H9 (cell line): Measurements from ENCODE around the gene RCC1. TPM values are rescaled to one million over a fixed set of nuclear protein-coding genes. Genes with fewer than 3 reads are reported as not detected.

Experiments
- DNase-seq: peaks from one replicate; pipeline ENCODE4 v3.0.0-alpha.2; 2017
- H2AFZ ChIP-seq: one replicate; pipeline ENCODE4 v1.6.1; 2013; ENCODE audit warnings: mild to moderate bottlenecking, low read length, control low read depth, moderate library complexity
- H2AK5ac ChIP-seq: 2 replicates; pipeline ENCODE4 v1.6.1; 2013; ENCODE audit warnings: low read length, control low read depth, mixed read lengths; ENCODE audit not compliant: insufficient read length
- H2BK120ac ChIP-seq: one replicate; pipeline ENCODE4 v1.6.1; 2013; ENCODE audit warnings: low read depth, mild to moderate bottlenecking, low read length, control low read depth, inconsistent platforms; ENCODE audit not compliant: poor library complexity, severe bottlenecking
- H2BK12ac ChIP-seq: 2 replicates; pipeline ENCODE4 v1.6.1; 2013; ENCODE audit warnings: low read length, control low read depth, mixed read lengths, low read depth; ENCODE audit not compliant: insufficient read length
- H2BK15ac ChIP-seq: 2 replicates; pipeline ENCODE4 v1.6.1; 2013; ENCODE audit warnings: low read depth, low read length, control low read depth
- H2BK20ac ChIP-seq: one replicate; pipeline ENCODE4 v1.6.1; 2013; ENCODE audit warnings: low read depth, mild to moderate bottlenecking, low read length, control low read depth, inconsistent platforms; ENCODE audit not compliant: poor library complexity, severe bottlenecking
- H2BK5ac ChIP-seq: 2 replicates; pipeline ENCODE4 v1.6.1; 2013; ENCODE audit warnings: low read length, control low read depth, mixed read lengths; ENCODE audit not compliant: insufficient read length
- H3K14ac ChIP-seq: 2 replicates; pipeline ENCODE4 v1.6.1; 2013; ENCODE audit warnings: low read length, control low read depth; ENCODE audit not compliant: insufficient read depth
- H3K18ac ChIP-seq: 2 replicates; pipeline ENCODE4 v1.6.1; 2013; ENCODE audit warnings: low read depth, mild to moderate bottlenecking, mixed read lengths, low read length, control low read depth; ENCODE audit not compliant: insufficient read length
- H3K23ac ChIP-seq: 2 replicates; pipeline ENCODE4 v1.6.1; 2013; ENCODE audit warnings: low read length, control low read depth, mixed read lengths, low read depth; ENCODE audit not compliant: insufficient read length
- H3K23me2 ChIP-seq: 2 replicates; pipeline ENCODE4 v1.6.1; 2013; ENCODE audit warnings: low read depth, mild to moderate bottlenecking, mixed read lengths, low read length, control low read depth; ENCODE audit not compliant: insufficient read length, poor library complexity, severe bottlenecking
- H3K27ac ChIP-seq: 2 replicates; pipeline ENCODE4 v1.5.1; 2013; ENCODE audit warnings: low read length, control low read depth, mixed read lengths, low read depth; ENCODE audit not compliant: insufficient read length
- H3K27me3 ChIP-seq: 2 replicates; pipeline ENCODE4 v1.6.1; 2013; ENCODE audit warnings: low read length, control low read depth, inconsistent platforms; ENCODE audit not compliant: insufficient read depth
- H3K4ac ChIP-seq: 2 replicates; pipeline ENCODE4 v1.6.1; 2013; ENCODE audit warnings: low read depth, mild to moderate bottlenecking, control low read depth, inconsistent platforms, low read length, moderate library complexity
- H3K4me1 ChIP-seq: 2 replicates; pipeline ENCODE4 v1.6.1; 2013; ENCODE audit warnings: low read length, control low read depth, inconsistent platforms; ENCODE audit not compliant: insufficient read depth
- H3K4me2 ChIP-seq: 2 replicates; pipeline ENCODE4 v1.6.1; 2013; ENCODE audit warnings: low read length, control low read depth, mixed read lengths; ENCODE audit not compliant: insufficient read length, insufficient read depth
- H3K56ac ChIP-seq: 2 replicates; pipeline ENCODE4 v1.6.1; 2013; ENCODE audit warnings: low read depth, mild to moderate bottlenecking, mixed read lengths, low read length, control low read depth; ENCODE audit not compliant: insufficient read length
- H3K79me1 ChIP-seq: 2 replicates; pipeline ENCODE4 v1.6.1; 2013; ENCODE audit warnings: low read depth, mild to moderate bottlenecking, moderate library complexity, low read length, control low read depth, inconsistent platforms; ENCODE audit not compliant: insufficient read depth, poor library complexity, severe bottlenecking
- H3K79me2 ChIP-seq: 2 replicates; pipeline ENCODE4 v1.6.1; 2013; ENCODE audit warnings: low read length, control low read depth, inconsistent platforms; ENCODE audit not compliant: insufficient read depth
- H3K9ac ChIP-seq: 2 replicates; pipeline ENCODE4 v1.6.1; 2013; ENCODE audit warnings: low read length, control low read depth, mixed read lengths; ENCODE audit not compliant: insufficient read length; ENCODE audit errors: extremely low read depth
- H3K9me3 ChIP-seq: one replicate; pipeline ENCODE4 v1.6.1; 2013; ENCODE audit warnings: low read depth, low read length, inconsistent platforms; ENCODE audit not compliant: control insufficient read depth
- H3T11ph ChIP-seq: one replicate; pipeline ENCODE4 v1.6.1; 2013; ENCODE audit warnings: mild to moderate bottlenecking, low read length, control low read depth, inconsistent platforms
- H4K20me1 ChIP-seq: one replicate; pipeline ENCODE4 v1.6.1; 2013; ENCODE audit not compliant: control insufficient read depth, insufficient read length, insufficient read depth
- H4K5ac ChIP-seq: 2 replicates; pipeline ENCODE4 v1.6.1; 2013; ENCODE audit warnings: low read depth, mild to moderate bottlenecking, mixed read lengths, low read length, control low read depth; ENCODE audit not compliant: insufficient read length
- H4K8ac ChIP-seq: replicated peaks from 2 replicates; pipeline ENCODE4 v1.6.1; 2013; ENCODE audit warnings: low read length, control low read depth, mixed read lengths, low read depth; ENCODE audit not compliant: insufficient read length
- H4K91ac ChIP-seq: 2 replicates; pipeline ENCODE4 v1.6.1; 2013; ENCODE audit warnings: low read depth, mild to moderate bottlenecking, moderate library complexity, mixed read lengths, low read length, control low read depth; ENCODE audit not compliant: insufficient read length
- H3K27ac Mint-ChIP-seq, 3 experiments: 2 replicates in 2 of 3; 3 replicates in 1 of 3; pipeline ENCODE4 v1.8.0; 2020 to 2021; ENCODE audit warnings: mixed read lengths in 3 of 3, mild to moderate bottlenecking in 1 of 3, moderate library complexity in 1 of 3
- H3K27me3 Mint-ChIP-seq: 2 replicates; pipeline ENCODE4 v1.8.0; 2021; ENCODE audit warnings: low read depth, mild to moderate bottlenecking, moderate library complexity, mixed read lengths
- H3K36me3 Mint-ChIP-seq, 3 experiments: 2 replicates in 2 of 3; 3 replicates in 1 of 3; pipeline ENCODE4 v1.8.0; 2020 to 2021; ENCODE audit warnings: low read depth in 3 of 3, mixed read lengths in 3 of 3; ENCODE audit not compliant: insufficient read depth in 1 of 3
- H3K4me1 Mint-ChIP-seq, 2 experiments: 2 replicates each; pipeline ENCODE4 v1.8.0; 2020; ENCODE audit warnings: mixed read lengths in 2 of 2
- H3K4me3 Mint-ChIP-seq, 2 experiments: 2 replicates in 1 of 2; 3 replicates in 1 of 2; pipeline ENCODE4 v1.8.0; 2020 to 2021; ENCODE audit warnings: mild to moderate bottlenecking in 2 of 2, mixed read lengths in 2 of 2, moderate library complexity in 1 of 2
- H3K9me3 Mint-ChIP-seq, 2 experiments: 2 replicates in 1 of 2; 3 replicates in 1 of 2; pipeline ENCODE4 v1.8.0; 2020; ENCODE audit warnings: mild to moderate bottlenecking in 2 of 2, mixed read lengths in 2 of 2, moderate library complexity in 1 of 2
- WGBS: extraction: QIAGEN DNeasy Blood & Tissue Kit; methylation state at CpG from one replicate; pipeline ENCODE4 v1.1.7; 2013; ENCODE audit warnings: missing lambda C conversion rate, low lambda C conversion rate, mixed read lengths; ENCODE audit not compliant: insufficient read length; ENCODE audit errors: extremely low coverage; 5-methylcytosine and 5-hydroxymethylcytosine counted together
- total RNA-seq: library from RNA; stranded (reverse); gene quantifications from 2 replicates; pipeline ENCODE4 v1.2.1, GENCODE V29; 2021
- TF ChIP-seq, protein P1 (sequence below): fragments of 200-600 bp; sonication (generic); conservative IDR thresholded peaks from 3 replicates; pipeline ENCODE4 v1.8.0; 2021; ENCODE audit warnings: antibody characterized with exemption, mild to moderate bottlenecking

The RCC1 gene
- total RNA-seq, 1 experiment from 2014 or later = 93.6 TPM

DNA sequence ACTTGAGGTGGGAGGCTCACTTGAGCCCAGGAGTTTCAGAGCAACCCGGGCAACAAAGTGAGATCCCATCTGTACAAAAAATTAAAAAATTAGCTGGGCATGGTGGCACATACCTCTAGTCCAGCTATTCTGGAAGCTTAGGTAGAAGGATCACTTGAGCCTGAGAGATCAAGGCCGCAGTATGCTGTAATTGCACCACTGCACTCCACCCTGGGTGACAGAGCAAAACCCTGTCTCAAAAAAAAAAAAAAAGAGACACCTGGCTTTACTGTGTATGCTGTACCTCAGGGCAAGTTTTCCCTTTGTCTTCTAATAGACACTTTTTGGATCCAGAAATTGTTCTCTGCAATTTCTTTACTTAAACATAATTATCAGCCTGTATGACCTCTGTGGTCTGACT is 23.1 kb upstream of the RCC1 start:
- no peak overlapping the region for H2AFZ ChIP-seq
- no peak overlapping the region for H3K56ac ChIP-seq
- no peaks in the 10 kb centered on the region for H3K23me2 ChIP-seq
- no peak overlapping the region for H3K18ac ChIP-seq
- Mint-ChIP-seq H3K36me3 (peaks cover 22 to 74% (median 50%) of the 10 kb centered on the region in 3 experiments), H3K27ac (no peak overlapping the region), H3K9me3 (no peaks in the 10 kb centered on the region), H3K27me3 (no peaks in the 10 kb centered on the region), H3K4me3 (no peak overlapping the region), H3K4me1 (no peaks in the 10 kb centered on the region)
- no peak overlapping the region for H3K27ac ChIP-seq
- H2BK5ac ChIP-seq = no peak overlapping the region
- no peak overlapping the region for H2BK20ac ChIP-seq
- no peak overlapping the region for H3K9ac ChIP-seq
- TF ChIP-seq, protein P1, sequence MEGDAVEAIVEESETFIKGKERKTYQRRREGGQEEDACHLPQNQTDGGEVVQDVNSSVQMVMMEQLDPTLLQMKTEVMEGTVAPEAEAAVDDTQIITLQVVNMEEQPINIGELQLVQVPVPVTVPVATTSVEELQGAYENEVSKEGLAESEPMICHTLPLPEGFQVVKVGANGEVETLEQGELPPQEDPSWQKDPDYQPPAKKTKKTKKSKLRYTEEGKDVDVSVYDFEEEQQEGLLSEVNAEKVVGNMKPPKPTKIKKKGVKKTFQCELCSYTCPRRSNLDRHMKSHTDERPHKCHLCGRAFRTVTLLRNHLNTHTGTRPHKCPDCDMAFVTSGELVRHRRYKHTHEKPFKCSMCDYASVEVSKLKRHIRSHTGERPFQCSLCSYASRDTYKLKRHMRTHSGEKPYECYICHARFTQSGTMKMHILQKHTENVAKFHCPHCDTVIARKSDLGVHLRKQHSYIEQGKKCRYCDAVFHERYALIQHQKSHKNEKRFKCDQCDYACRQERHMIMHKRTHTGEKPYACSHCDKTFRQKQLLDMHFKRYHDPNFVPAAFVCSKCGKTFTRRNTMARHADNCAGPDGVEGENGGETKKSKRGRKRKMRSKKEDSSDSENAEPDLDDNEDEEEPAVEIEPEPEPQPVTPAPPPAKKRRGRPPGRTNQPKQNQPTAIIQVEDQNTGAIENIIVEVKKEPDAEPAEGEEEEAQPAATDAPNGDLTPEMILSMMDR = no peak
- H3K4me2 ChIP-seq = no peak overlapping the region
- no peak overlapping the region for H2AK5ac ChIP-seq
- no peak for DNase-seq
- H3K27me3 ChIP-seq = no peaks in the 10 kb centered on the region
- H4K5ac ChIP-seq = no peak overlapping the region
- WGBS = no CpG with 5 or more reads among the region's 2 CpGs
- H2BK12ac ChIP-seq = no peak overlapping the region
- H4K91ac ChIP-seq = no peak overlapping the region
- no peaks in the 10 kb centered on the region for H3K79me1 ChIP-seq
- H3K4ac ChIP-seq = no peak overlapping the region
- no peaks in the 10 kb centered on the region for H3K9me3 ChIP-seq
- no peaks in the 10 kb centered on the region for H3K4me1 ChIP-seq
- no peaks in the 10 kb centered on the region for H3K79me2 ChIP-seq
- H3T11ph ChIP-seq = no peak overlapping the region
- H2BK120ac ChIP-seq = no peak overlapping the region
- no peak overlapping the region for H2BK15ac ChIP-seq
- no peak overlapping the region for H4K8ac ChIP-seq
- no peak overlapping the region for H3K14ac ChIP-seq
- H3K23ac ChIP-seq = no peak overlapping the region
- no peaks in the 10 kb centered on the region for H4K20me1 ChIP-seq
